Measurements from ENCODE around the gene PROZ.

The PROZ gene

GRCh38 chr13:113169277-113170272 is 11.1 kb downstream of the PROZ start:
- H3K27me3 ChIP-seq (replicated peaks; ENCODE audit: control insufficient read depth, insufficient read depth, low read length): no peaks in the 10 kb centered on the region
- H3K36me3 ChIP-seq (ENCODE audit: control insufficient read depth, insufficient read depth, low read length): peaks cover 4% of the 10 kb centered on the region; the same call in 1 of the 2 replicates
- DNase-seq (ENCODE audit: extremely low read depth, insufficient read length): no peak
- no peak overlapping the region for H3K4me3 ChIP-seq (replicated peaks; ENCODE audit: low read depth, low read length)
- TF ChIP-seq, protein P1, sequence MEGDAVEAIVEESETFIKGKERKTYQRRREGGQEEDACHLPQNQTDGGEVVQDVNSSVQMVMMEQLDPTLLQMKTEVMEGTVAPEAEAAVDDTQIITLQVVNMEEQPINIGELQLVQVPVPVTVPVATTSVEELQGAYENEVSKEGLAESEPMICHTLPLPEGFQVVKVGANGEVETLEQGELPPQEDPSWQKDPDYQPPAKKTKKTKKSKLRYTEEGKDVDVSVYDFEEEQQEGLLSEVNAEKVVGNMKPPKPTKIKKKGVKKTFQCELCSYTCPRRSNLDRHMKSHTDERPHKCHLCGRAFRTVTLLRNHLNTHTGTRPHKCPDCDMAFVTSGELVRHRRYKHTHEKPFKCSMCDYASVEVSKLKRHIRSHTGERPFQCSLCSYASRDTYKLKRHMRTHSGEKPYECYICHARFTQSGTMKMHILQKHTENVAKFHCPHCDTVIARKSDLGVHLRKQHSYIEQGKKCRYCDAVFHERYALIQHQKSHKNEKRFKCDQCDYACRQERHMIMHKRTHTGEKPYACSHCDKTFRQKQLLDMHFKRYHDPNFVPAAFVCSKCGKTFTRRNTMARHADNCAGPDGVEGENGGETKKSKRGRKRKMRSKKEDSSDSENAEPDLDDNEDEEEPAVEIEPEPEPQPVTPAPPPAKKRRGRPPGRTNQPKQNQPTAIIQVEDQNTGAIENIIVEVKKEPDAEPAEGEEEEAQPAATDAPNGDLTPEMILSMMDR (IDR thresholded peaks at IDR 0.05; ENCODE audit: insufficient read depth, low read length, poor library complexity, severe bottlenecking): no peak

GRCh38 chr13:113170511-113170910 is 12.1 kb downstream of the PROZ start:
- TF ChIP-seq, protein P1 (IDR thresholded peaks at IDR 0.05; ENCODE audit: insufficient read depth, low read length, poor library complexity, severe bottlenecking): no peak
- no peak overlapping the region for H3K4me3 ChIP-seq (replicated peaks; ENCODE audit: low read depth, low read length)
- peaks cover 4% of the 10 kb centered on the region for H3K36me3 ChIP-seq (ENCODE audit: control insufficient read depth, insufficient read depth, low read length)
- H3K27me3 ChIP-seq (replicated peaks; ENCODE audit: control insufficient read depth, insufficient read depth, low read length): no peaks in the 10 kb centered on the region
- no peak for DNase-seq (ENCODE audit: extremely low read depth, insufficient read length)

DNA sequence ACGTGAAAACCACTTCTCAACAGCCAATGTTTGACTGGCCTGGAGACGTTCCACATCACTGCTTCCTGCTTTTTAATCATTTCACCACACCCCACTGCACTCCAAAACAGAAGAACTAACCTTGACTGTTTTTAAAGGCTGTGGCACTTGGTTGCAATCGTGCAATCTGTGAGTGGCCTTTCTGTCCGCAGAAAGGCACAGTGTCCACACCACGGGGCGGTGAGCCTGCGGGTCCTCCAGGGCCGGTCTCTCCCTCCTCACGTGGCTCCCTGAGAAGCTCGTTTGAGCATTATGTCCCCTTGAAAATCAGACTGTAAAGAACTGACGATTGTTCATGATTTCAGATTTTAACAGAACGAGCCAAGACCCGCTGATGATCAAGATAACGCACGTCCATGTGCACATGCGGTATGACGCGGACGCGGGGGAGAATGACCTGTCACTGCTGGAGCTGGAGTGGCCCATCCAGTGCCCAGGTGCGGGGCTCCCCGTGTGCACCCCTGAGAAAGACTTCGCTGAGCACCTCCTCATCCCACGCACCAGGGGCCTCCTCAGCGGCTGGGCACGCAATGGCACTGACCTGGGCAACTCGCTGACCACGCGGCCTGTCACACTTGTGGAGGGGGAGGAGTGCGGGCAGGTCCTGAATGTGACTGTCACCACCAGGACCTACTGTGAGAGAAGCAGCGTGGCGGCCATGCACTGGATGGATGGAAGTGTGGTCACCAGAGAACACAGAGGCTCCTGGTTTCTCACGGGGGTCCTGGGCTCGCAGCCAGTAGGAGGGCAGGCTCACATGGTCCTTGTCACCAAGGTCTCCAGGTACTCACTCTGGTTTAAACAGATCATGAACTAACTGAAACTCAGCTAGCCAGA is 13.0 kb downstream of the PROZ start:
- H3K4me3 ChIP-seq (replicated peaks; ENCODE audit: low read depth, low read length): no peak overlapping the region
- no peak for DNase-seq (ENCODE audit: extremely low read depth, insufficient read length)
- TF ChIP-seq, protein P1 (IDR thresholded peaks at IDR 0.05; ENCODE audit: insufficient read depth, low read length, poor library complexity, severe bottlenecking): no peak
- H3K27me3 ChIP-seq (replicated peaks; ENCODE audit: control insufficient read depth, insufficient read depth, low read length): no peaks in the 10 kb centered on the region
- H3K36me3 ChIP-seq (ENCODE audit: control insufficient read depth, insufficient read depth, low read length): peaks cover 8% of the 10 kb centered on the region

- TF ChIP-seq, protein P1 (IDR thresholded peaks at IDR 0.05; ENCODE audit: insufficient read depth, low read length, poor library complexity, severe bottlenecking): no peak
- Histone ChIP-seq H3K27me3 (replicated peaks; ENCODE audit: control insufficient read depth, insufficient read depth, low read length) (no peaks in the 10 kb centered on the region), H3K36me3 (ENCODE audit: control insufficient read depth, insufficient read depth, low read length) (peaks cover 10% of the 10 kb centered on the region), H3K4me3 (replicated peaks; ENCODE audit: low read depth, low read length) (no peak overlapping the region)
- DNase-seq (ENCODE audit: extremely low read depth, insufficient read length): no peak
These were observed 14.0 kb downstream of the PROZ start for GRCh38 chr13:113172419-113172926.

DNA sequence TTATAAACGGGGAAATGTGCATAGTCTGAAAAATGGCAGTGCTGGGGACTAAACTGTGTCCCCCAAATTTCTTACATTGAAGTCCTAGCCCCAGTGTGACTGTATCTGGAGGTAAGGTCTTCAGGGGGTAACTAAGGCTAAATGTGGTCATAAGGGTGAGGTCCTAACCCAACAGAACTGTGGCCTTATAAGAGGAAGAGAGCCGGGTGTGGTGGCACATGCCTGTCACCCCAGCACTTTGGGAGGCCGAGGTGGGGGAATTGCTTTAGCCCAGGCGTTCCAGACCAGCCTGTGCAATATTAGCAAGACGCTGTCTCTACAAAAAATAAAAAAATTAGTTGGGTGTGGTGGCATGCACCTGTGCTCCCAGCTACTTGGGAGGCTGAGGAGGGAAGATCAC is 17.8 kb downstream of the PROZ start:
- H3K36me3 ChIP-seq (ENCODE audit: control insufficient read depth, insufficient read depth, low read length): peaks cover 22% of the 10 kb centered on the region
- no peak overlapping the region for H3K4me3 ChIP-seq (replicated peaks; ENCODE audit: low read depth, low read length)
- DNase-seq (ENCODE audit: extremely low read depth, insufficient read length): peak; percentile 45
- TF ChIP-seq, protein P1 (IDR thresholded peaks at IDR 0.05; ENCODE audit: insufficient read depth, low read length, poor library complexity, severe bottlenecking): no peak
- H3K27me3 ChIP-seq (replicated peaks; ENCODE audit: control insufficient read depth, insufficient read depth, low read length): no peaks in the 10 kb centered on the region
